Large intestine (tissue), 1 donor: Measurements from ENCODE around the gene ZNF850. TPM values are rescaled to one million over a fixed set of nuclear protein-coding genes. Genes with fewer than 3 reads are reported as not detected.

ENCODE experiments used
- polyA plus RNA-seq: library from polyadenylated mRNA; unstranded; fragments of 120-200 nt; gene quantifications from one replicate; pipeline ENCODE4 v1.2.1, GENCODE V29; 2013

ZNF850 gene
- polyA plus RNA-seq, 1 donor = 2.1 TPM

Other genes starting within 250 kb of the ZNF850 start
- 16.1 TPM for gene ZNF260, start 244.5 kb downstream of the ZNF850 start, polyA plus RNA-seq
- 19.0 TPM for gene ZNF529, start 199.5 kb downstream of the ZNF850 start, polyA plus RNA-seq
- gene ZNF382, start 167.5 kb downstream of the ZNF850 start, polyA plus RNA-seq = 5.4 TPM
- gene ZNF461, start 106.0 kb downstream of the ZNF850 start, polyA plus RNA-seq = 9.7 TPM
- gene ZNF567, start 85.2 kb downstream of the ZNF850 start, polyA plus RNA-seq = 8.6 TPM
- 9.4 TPM for gene ZNF790, start 65.6 kb upstream of the ZNF850 start, polyA plus RNA-seq
- gene ZNF345, start 78.1 kb upstream of the ZNF850 start, polyA plus RNA-seq = 11.0 TPM
- gene ZNF829, start 143.5 kb upstream of the ZNF850 start, polyA plus RNA-seq = 2.6 TPM
- 11.8 TPM for gene ZNF568, start 143.5 kb upstream of the ZNF850 start, polyA plus RNA-seq